Stimulated activated naive CD8-positive, alpha-beta T cell treated with anti-CD3 and anti-CD28 coated beads, Interleukin-15, Interleukin-2, amounts not matched to agents 100 U/mL and 50 U/mL, for 24 hours (primary cell): ENCODE data around the gene PHACTR3.

Source experiments
- ATAC-seq: fragments of 150-1000 bp; cut with Tn5 transposase; one replicate; pipeline ENCODE4 v1.10.0; 2021
- DNase-seq: peaks from one replicate; pipeline ENCODE4 v3.0.0; 2021

Gene PHACTR3

DNA sequence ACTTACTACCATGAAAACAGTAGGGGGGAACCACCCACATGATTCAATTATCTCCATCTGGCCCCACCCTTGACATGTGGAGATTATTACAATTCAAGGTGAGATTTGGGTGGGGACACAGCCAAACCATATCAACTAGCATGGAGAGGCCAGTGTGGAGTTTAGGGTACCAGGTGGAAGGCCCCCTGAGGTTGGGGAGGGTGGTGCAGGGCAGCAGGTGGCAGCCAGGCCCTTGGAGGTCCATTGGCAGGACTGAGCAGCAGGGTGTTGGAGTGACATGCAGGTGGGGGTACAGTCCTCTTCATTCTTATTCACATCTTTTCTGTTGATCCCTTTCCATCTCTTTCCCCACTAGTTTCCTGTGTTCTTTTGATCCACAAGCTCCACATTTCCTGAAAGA is 42.9 kb downstream of the PHACTR3 start:
- DNase-seq, result no peak
- no peak for ATAC-seq

GRCh38 chr20:59648466-59649070 is 44.2 kb downstream of the PHACTR3 start:
- ATAC-seq, result no peak

GRCh38 chr20:59650418-59650817 is 46.1 kb downstream of the PHACTR3 start:
- ATAC-seq (no peak), DNase-seq (no peak)

More at GRCh38 chr20:59648466-59649070, 44.2 kb downstream of the PHACTR3 start:
- no peak for DNase-seq

GRCh38 chr20:59652381-59652780 is 48.0 kb downstream of the PHACTR3 start:
- no peak for ATAC-seq
- DNase-seq, result no peak

GRCh38 chr20:59656417-59656816 is 52.1 kb downstream of the PHACTR3 start:
- no peak for DNase-seq
- ATAC-seq, result no peak

DNA sequence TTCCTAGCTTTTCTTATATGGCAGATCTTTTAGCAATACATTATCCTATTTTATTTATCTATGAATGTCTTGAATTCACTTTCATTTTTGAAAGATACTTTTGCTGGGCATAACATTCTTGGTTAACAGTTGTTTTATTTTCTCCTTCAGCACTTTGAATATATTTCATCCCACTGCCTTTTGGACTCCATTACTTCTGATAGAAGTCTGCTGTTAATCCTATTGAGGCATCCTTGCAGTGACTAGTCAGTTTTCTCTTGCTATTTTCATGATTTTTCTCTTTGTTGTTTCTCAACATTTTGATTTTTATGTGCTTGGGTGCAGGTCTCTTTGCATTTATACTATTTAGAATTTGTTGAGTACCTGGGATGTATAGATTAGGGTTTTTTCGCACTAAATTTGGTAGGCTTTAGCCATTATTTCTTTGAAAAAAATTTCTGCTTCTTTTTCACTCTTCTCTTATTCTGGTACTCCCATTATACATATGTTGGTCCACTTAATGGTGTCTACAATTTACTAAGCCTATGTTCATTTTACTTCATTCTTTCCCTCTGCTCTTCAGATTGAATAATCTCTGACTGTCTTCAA is 53.2 kb downstream of the PHACTR3 start:
- DNase-seq (no peak), ATAC-seq (no peak)

GRCh38 chr20:59660471-59660870 is 56.1 kb downstream of the PHACTR3 start:
- no peak for ATAC-seq
- no peak for DNase-seq

- no peak for DNase-seq
- no peak for ATAC-seq
Observed at GRCh38 chr20:59661153-59661552, 56.8 kb downstream of the PHACTR3 start.

GRCh38 chr20:59661621-59662020 is 57.3 kb downstream of the PHACTR3 start:
- no peak for ATAC-seq
- DNase-seq, result no peak

DNA sequence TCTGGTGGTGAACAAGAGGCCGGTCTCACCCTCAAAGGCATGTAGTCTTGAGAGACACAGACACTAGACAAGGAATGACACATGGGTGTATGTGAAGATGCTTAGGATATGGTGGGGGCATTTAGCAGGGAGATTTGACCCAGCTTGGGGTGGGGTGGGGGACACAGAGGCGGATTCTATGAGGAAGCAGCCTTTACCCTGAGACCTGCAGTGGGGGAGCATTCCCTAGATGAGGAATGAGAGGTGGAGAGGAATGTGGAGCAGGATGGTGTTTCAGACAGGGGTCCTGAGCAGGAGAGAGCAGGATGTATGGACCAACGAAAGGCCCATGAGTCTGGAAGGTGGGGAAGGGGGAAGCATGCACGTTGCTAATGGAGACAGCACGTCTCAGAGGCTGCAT is 57.8 kb downstream of the PHACTR3 start:
- DNase-seq (no peak), ATAC-seq (no peak)

DNA sequence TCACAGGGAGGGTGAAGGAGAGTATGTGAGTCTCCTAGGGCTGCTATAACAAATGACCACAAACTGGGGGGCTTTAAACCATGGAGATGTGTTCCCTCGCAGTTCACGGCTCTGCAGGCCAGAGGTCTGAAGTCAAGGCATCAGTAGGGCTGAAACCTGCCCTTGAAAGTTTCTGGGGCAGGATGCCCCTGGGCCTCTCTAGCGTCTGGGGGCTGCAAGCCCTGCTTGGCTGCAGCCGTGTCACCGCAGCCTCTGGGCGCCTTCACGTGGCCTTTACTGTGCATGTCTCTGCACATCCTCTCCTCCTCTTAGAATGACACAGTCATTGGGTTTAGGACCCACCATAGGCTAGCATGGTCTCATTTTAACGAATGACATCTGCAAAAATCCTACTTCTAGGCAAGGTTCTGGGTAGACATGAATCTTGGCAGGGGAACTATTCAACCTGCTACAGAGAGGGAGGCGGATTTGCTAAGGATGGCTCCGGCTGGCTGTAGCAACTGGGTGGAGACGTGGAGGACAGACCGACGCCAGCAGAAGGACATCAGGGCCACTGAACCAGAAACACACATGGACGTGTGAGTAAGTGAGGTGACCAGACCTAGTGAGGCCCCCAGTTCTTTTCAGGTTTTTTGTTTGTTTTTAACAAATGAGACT is 58.6 kb downstream of the PHACTR3 start:
- DNase-seq, result no peak
- ATAC-seq, result no peak

DNA sequence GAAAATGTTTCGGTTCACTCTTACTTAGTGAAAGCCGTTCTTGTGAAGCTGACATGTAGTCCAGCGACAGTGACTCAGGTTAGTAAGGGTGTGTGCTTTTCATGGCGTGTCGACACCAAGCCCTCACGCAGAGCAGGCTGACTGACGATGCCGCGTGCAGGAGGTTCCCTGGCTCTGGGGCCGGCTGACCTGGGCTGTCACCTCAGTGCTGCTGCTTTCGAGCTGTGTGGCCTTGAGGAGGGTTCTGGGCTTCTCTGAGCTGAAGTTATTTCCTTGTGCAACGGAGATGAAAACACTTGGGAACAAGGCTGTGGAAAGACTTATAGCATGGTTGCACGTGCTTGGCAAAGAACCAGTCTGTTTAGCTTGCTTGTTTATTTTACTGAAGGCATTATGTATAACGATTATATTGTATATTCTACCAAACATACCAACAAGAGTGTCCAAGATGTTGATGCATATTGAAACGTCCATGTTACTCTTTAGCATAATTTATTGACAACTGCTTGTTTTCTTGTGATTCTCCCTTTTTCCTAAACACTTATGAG is 59.2 kb downstream of the PHACTR3 start:
- ATAC-seq (no peak), DNase-seq (no peak)

DNA sequence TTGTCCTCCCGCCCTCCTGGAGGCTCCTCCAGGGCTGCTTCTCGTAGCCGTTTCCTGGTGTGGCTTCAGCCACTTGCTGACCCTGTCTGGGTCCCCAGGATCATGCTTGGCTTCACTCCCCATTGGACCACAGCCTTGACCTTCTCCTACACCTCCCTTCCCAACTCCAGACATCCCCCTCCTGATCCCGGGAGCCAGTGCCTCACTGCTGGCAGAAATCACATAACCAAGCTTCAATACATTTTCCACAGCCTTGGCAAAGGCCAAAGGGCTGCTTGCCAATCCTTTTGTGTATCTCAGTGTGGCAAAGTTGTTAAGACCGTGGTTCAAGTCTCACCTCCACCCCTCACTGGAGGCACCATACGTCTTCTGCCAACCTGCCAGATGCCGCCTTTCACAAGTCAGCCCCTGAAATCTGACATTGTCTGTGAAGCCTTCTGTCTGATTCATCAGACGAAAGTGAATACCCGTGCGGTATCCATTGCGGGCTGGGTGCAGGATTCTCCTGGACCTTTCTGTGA is 60.1 kb downstream of the PHACTR3 start:
- DNase-seq (no peak), ATAC-seq (no peak)

DNA sequence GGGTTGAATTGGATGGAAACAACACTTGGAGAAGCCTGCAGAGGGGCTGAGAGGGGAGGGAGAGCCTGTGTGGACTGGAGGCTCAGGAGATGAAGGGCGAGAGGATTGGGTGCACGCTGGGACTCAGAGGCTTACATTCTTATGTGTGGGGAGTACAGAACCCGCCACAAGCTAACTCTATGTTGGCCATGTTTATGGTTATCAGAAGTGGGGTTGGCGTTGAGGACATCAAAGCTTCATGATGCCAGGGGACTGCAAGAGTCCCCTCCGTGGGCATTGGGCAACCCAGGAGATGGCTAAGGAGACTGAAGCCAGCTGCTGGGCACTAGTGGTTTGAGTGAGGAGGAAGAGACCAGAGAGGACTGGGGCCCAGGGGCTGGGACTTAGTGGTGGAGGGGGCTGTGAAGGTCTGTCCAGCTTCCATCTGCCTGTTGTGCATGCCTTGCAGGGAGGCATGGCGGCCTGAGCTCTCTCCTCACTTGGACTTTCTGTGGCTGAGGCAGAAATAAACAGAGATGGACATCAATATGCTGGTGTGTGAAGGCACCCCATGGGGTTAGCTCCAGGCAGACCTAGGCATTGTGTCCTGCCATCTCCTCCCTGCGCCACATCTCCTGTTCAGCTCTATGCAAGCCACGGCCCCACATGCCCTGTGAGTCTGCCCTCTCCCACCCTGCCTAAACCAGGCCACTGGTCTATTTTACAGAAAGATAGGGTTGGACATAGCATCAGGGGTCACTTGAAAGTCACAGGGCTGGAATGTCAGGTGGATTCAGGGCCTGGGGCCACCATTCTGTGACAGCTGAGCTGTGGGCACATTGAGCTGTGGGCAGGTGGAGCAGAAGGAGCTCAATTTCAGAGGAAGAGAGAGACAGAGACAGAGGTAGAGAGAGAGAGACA is 61.6 kb downstream of the PHACTR3 start:
- ATAC-seq (no peak), DNase-seq (no peak)

DNA sequence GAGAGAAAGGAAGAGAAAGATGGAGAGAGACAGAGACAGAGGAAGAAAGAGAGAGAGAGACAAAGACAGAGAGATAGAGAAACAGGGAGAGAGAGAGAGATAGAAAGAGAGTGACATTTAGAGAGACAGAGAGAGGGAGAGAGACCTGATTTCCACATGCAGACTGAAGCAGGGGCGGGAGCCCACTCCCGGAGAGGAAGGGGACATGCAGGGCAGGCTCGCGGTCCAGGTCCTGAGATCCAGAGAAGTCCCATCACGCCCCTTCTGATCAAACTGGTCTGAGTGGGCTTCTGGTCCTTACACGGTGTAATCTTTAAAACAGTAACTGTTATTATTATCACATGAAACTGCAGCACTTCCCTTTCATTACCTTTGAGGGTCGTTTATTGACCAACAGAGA is 62.2 kb downstream of the PHACTR3 start:
- ATAC-seq, result no peak

DNA sequence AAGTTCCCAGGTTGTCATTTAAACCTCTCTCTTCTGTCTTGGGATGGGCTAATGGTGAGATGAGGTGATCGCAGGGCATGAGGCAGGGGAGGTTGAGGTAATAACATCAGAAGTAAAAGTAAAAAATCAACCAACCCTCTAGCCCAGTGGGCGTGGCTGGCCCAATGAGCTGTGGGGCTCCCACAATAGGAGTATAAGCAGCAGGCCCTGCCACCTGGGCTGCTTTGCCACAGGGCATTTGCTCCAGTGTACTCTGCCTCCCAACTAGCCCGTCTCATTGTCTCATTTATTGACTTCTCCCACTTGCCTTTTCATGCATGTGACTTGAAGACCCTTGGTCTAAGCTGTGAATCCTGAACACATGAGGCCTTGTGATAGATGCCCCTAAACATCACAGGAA is 62.8 kb downstream of the PHACTR3 start:
- ATAC-seq, result no peak

More for the DNA sequence above, 62.2 kb downstream of the PHACTR3 start:
- DNase-seq, result no peak

GRCh38 chr20:59667981-59668515 is 63.7 kb downstream of the PHACTR3 start:
- ATAC-seq (no peak), DNase-seq (no peak)

More for the DNA sequence above, 62.8 kb downstream of the PHACTR3 start:
- no peak for DNase-seq

- no peak for DNase-seq
- ATAC-seq, result no peak
Observed at GRCh38 chr20:59668926-59669850, 64.8 kb downstream of the PHACTR3 start.

DNA sequence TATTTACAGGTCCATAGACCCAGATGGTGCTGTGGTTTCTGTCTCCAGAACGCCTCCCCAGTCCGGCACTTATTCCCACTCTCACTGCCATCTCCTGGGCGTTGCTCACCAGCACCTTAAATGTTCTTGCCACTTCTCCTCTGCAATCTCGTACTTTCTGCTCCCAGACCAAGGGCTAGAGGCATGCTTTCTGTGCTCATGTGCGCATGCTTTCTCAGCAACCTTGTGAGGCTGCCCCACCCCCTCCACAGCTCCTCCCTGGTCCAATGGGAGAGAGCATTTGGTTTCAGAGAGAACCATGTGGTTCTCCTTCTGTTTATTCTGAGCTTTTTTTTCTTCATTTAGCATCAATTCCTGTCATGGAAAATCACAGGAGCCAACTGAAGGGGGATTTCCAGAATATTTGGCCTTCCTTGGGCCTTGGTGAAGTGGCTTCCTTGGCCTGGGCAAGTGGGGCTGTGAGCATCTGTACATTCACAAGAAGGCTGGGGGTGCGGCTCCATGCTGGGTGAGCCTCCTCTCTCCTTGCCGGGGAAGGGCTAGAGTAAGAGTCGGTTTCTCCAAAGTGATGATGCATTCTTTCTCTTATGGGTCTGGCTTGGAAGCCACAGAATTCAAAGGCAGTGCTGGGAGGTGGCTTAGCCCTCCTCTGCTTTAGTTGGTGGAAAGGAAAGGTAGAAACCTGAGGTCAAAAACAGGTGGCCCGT is 66.6 kb downstream of the PHACTR3 start:
- no peak for ATAC-seq
- no peak for DNase-seq
